H9 (cell line): ENCODE data around the gene C12orf56. TPM values are rescaled to one million over a fixed set of nuclear protein-coding genes. Genes with fewer than 3 reads are reported as not detected.

Experiments
- DNase-seq: peaks from one replicate; pipeline ENCODE4 v3.0.0-alpha.2; 2017
- H2AFZ ChIP-seq: one replicate; pipeline ENCODE4 v1.6.1; 2013; ENCODE audit warnings: mild to moderate bottlenecking, low read length, control low read depth, moderate library complexity
- H2AK5ac ChIP-seq: 2 replicates; pipeline ENCODE4 v1.6.1; 2013; ENCODE audit warnings: low read length, control low read depth, mixed read lengths; ENCODE audit not compliant: insufficient read length
- H2BK120ac ChIP-seq: one replicate; pipeline ENCODE4 v1.6.1; 2013; ENCODE audit warnings: low read depth, mild to moderate bottlenecking, low read length, control low read depth, inconsistent platforms; ENCODE audit not compliant: poor library complexity, severe bottlenecking
- H2BK12ac ChIP-seq: 2 replicates; pipeline ENCODE4 v1.6.1; 2013; ENCODE audit warnings: low read length, control low read depth, mixed read lengths, low read depth; ENCODE audit not compliant: insufficient read length
- H2BK15ac ChIP-seq: 2 replicates; pipeline ENCODE4 v1.6.1; 2013; ENCODE audit warnings: low read depth, low read length, control low read depth
- H2BK20ac ChIP-seq: one replicate; pipeline ENCODE4 v1.6.1; 2013; ENCODE audit warnings: low read depth, mild to moderate bottlenecking, low read length, control low read depth, inconsistent platforms; ENCODE audit not compliant: poor library complexity, severe bottlenecking
- H2BK5ac ChIP-seq: 2 replicates; pipeline ENCODE4 v1.6.1; 2013; ENCODE audit warnings: low read length, control low read depth, mixed read lengths; ENCODE audit not compliant: insufficient read length
- H3K14ac ChIP-seq: 2 replicates; pipeline ENCODE4 v1.6.1; 2013; ENCODE audit warnings: low read length, control low read depth; ENCODE audit not compliant: insufficient read depth
- H3K18ac ChIP-seq: 2 replicates; pipeline ENCODE4 v1.6.1; 2013; ENCODE audit warnings: low read depth, mild to moderate bottlenecking, mixed read lengths, low read length, control low read depth; ENCODE audit not compliant: insufficient read length
- H3K23ac ChIP-seq: 2 replicates; pipeline ENCODE4 v1.6.1; 2013; ENCODE audit warnings: low read length, control low read depth, mixed read lengths, low read depth; ENCODE audit not compliant: insufficient read length
- H3K23me2 ChIP-seq: 2 replicates; pipeline ENCODE4 v1.6.1; 2013; ENCODE audit warnings: low read depth, mild to moderate bottlenecking, mixed read lengths, low read length, control low read depth; ENCODE audit not compliant: insufficient read length, poor library complexity, severe bottlenecking
- H3K27ac ChIP-seq: 2 replicates; pipeline ENCODE4 v1.5.1; 2013; ENCODE audit warnings: low read length, control low read depth, mixed read lengths, low read depth; ENCODE audit not compliant: insufficient read length
- H3K27me3 ChIP-seq: 2 replicates; pipeline ENCODE4 v1.6.1; 2013; ENCODE audit warnings: low read length, control low read depth, inconsistent platforms; ENCODE audit not compliant: insufficient read depth
- H3K4ac ChIP-seq: 2 replicates; pipeline ENCODE4 v1.6.1; 2013; ENCODE audit warnings: low read depth, mild to moderate bottlenecking, control low read depth, inconsistent platforms, low read length, moderate library complexity
- H3K4me1 ChIP-seq: 2 replicates; pipeline ENCODE4 v1.6.1; 2013; ENCODE audit warnings: low read length, control low read depth, inconsistent platforms; ENCODE audit not compliant: insufficient read depth
- H3K4me2 ChIP-seq: 2 replicates; pipeline ENCODE4 v1.6.1; 2013; ENCODE audit warnings: low read length, control low read depth, mixed read lengths; ENCODE audit not compliant: insufficient read length, insufficient read depth
- H3K56ac ChIP-seq: 2 replicates; pipeline ENCODE4 v1.6.1; 2013; ENCODE audit warnings: low read depth, mild to moderate bottlenecking, mixed read lengths, low read length, control low read depth; ENCODE audit not compliant: insufficient read length
- H3K79me1 ChIP-seq: 2 replicates; pipeline ENCODE4 v1.6.1; 2013; ENCODE audit warnings: low read depth, mild to moderate bottlenecking, moderate library complexity, low read length, control low read depth, inconsistent platforms; ENCODE audit not compliant: insufficient read depth, poor library complexity, severe bottlenecking
- H3K79me2 ChIP-seq: 2 replicates; pipeline ENCODE4 v1.6.1; 2013; ENCODE audit warnings: low read length, control low read depth, inconsistent platforms; ENCODE audit not compliant: insufficient read depth
- H3K9ac ChIP-seq: 2 replicates; pipeline ENCODE4 v1.6.1; 2013; ENCODE audit warnings: low read length, control low read depth, mixed read lengths; ENCODE audit not compliant: insufficient read length; ENCODE audit errors: extremely low read depth
- H3K9me3 ChIP-seq: one replicate; pipeline ENCODE4 v1.6.1; 2013; ENCODE audit warnings: low read depth, low read length, inconsistent platforms; ENCODE audit not compliant: control insufficient read depth
- H3T11ph ChIP-seq: one replicate; pipeline ENCODE4 v1.6.1; 2013; ENCODE audit warnings: mild to moderate bottlenecking, low read length, control low read depth, inconsistent platforms
- H4K20me1 ChIP-seq: one replicate; pipeline ENCODE4 v1.6.1; 2013; ENCODE audit not compliant: control insufficient read depth, insufficient read length, insufficient read depth
- H4K5ac ChIP-seq: 2 replicates; pipeline ENCODE4 v1.6.1; 2013; ENCODE audit warnings: low read depth, mild to moderate bottlenecking, mixed read lengths, low read length, control low read depth; ENCODE audit not compliant: insufficient read length
- H4K8ac ChIP-seq: replicated peaks from 2 replicates; pipeline ENCODE4 v1.6.1; 2013; ENCODE audit warnings: low read length, control low read depth, mixed read lengths, low read depth; ENCODE audit not compliant: insufficient read length
- H4K91ac ChIP-seq: 2 replicates; pipeline ENCODE4 v1.6.1; 2013; ENCODE audit warnings: low read depth, mild to moderate bottlenecking, moderate library complexity, mixed read lengths, low read length, control low read depth; ENCODE audit not compliant: insufficient read length
- H3K27ac Mint-ChIP-seq, 3 experiments: 2 replicates in 2 of 3; 3 replicates in 1 of 3; pipeline ENCODE4 v1.8.0; 2020 to 2021; ENCODE audit warnings: mixed read lengths in 3 of 3, mild to moderate bottlenecking in 1 of 3, moderate library complexity in 1 of 3
- H3K27me3 Mint-ChIP-seq: 2 replicates; pipeline ENCODE4 v1.8.0; 2021; ENCODE audit warnings: low read depth, mild to moderate bottlenecking, moderate library complexity, mixed read lengths
- H3K36me3 Mint-ChIP-seq, 3 experiments: 2 replicates in 2 of 3; 3 replicates in 1 of 3; pipeline ENCODE4 v1.8.0; 2020 to 2021; ENCODE audit warnings: low read depth in 3 of 3, mixed read lengths in 3 of 3; ENCODE audit not compliant: insufficient read depth in 1 of 3
- H3K4me1 Mint-ChIP-seq, 2 experiments: 2 replicates each; pipeline ENCODE4 v1.8.0; 2020; ENCODE audit warnings: mixed read lengths in 2 of 2
- H3K4me3 Mint-ChIP-seq, 2 experiments: 2 replicates in 1 of 2; 3 replicates in 1 of 2; pipeline ENCODE4 v1.8.0; 2020 to 2021; ENCODE audit warnings: mild to moderate bottlenecking in 2 of 2, mixed read lengths in 2 of 2, moderate library complexity in 1 of 2
- H3K9me3 Mint-ChIP-seq, 2 experiments: 2 replicates in 1 of 2; 3 replicates in 1 of 2; pipeline ENCODE4 v1.8.0; 2020; ENCODE audit warnings: mild to moderate bottlenecking in 2 of 2, mixed read lengths in 2 of 2, moderate library complexity in 1 of 2
- WGBS: extraction: QIAGEN DNeasy Blood & Tissue Kit; methylation state at CpG from one replicate; pipeline ENCODE4 v1.1.7; 2013; ENCODE audit warnings: missing lambda C conversion rate, low lambda C conversion rate, mixed read lengths; ENCODE audit not compliant: insufficient read length; ENCODE audit errors: extremely low coverage; 5-methylcytosine and 5-hydroxymethylcytosine counted together
- total RNA-seq: library from RNA; stranded (reverse); gene quantifications from 2 replicates; pipeline ENCODE4 v1.2.1, GENCODE V29; 2021
- TF ChIP-seq, protein P1 (sequence below): fragments of 200-600 bp; sonication (generic); conservative IDR thresholded peaks from 3 replicates; pipeline ENCODE4 v1.8.0; 2021; ENCODE audit warnings: antibody characterized with exemption, mild to moderate bottlenecking

C12orf56 gene
- total RNA-seq, 1 experiment from 2014 or later: 2.2 TPM

GRCh38 chr12:64407342-64408223, 17.0 kb upstream of the C12orf56 start:
- Mint-ChIP-seq H3K27me3 (no peaks in the 10 kb centered on the region), H3K27ac (0 out of 7 replicates have a peak overlapping the region, but pooled peaks of 1 of the 3 experiments have one; percentile 0), H3K9me3 (0 out of 5 replicates have a peak, but pooled peaks cover 0 to 2% of the 10 kb centered on the region in 2 experiments), H3K4me3 (no peak overlapping the region; a peak in 1 of 5 replicates), H3K4me1 (peaks cover 8 to 24% of the 10 kb centered on the region in 2 experiments), H3K36me3 (peaks cover 20 to 31% (median 27%) of the 10 kb centered on the region in 3 experiments; a peak in 6 of 7 replicates)
- Histone ChIP-seq H3K4me1 (no peaks in the 10 kb centered on the region), H2BK12ac (no peak overlapping the region), H3K4me2 (no peak overlapping the region), H2BK120ac (no peak overlapping the region), H3K27me3 (no peaks in the 10 kb centered on the region), H3K79me1 (peaks cover 7% of the 10 kb centered on the region), H2BK5ac (no peak overlapping the region), H3K9ac (no peak overlapping the region), H4K91ac (no peak overlapping the region), H3K4ac (no peak overlapping the region), H3K79me2 (peaks cover 21% of the 10 kb centered on the region; the same call in 1 of the 2 replicates), H2AK5ac (no peak overlapping the region), H4K5ac (no peak overlapping the region), H4K8ac (no peak overlapping the region), H4K20me1 (no peaks in the 10 kb centered on the region), H3K18ac (no peak overlapping the region), H2BK20ac (no peak overlapping the region), H3K9me3 (no peaks in the 10 kb centered on the region), H3K56ac (no peak overlapping the region), H3K23ac (no peak overlapping the region), H3K23me2 (peaks cover 3% of the 10 kb centered on the region), H3K14ac (no peak overlapping the region), H2AFZ (no peak overlapping the region), H3K27ac (no peak overlapping the region), H3T11ph (no peak overlapping the region), H2BK15ac (no peak overlapping the region)
- DNase-seq: no peak
- WGBS: no CpG with 5 or more reads among the region's 9 CpGs
- TF ChIP-seq, protein P1, sequence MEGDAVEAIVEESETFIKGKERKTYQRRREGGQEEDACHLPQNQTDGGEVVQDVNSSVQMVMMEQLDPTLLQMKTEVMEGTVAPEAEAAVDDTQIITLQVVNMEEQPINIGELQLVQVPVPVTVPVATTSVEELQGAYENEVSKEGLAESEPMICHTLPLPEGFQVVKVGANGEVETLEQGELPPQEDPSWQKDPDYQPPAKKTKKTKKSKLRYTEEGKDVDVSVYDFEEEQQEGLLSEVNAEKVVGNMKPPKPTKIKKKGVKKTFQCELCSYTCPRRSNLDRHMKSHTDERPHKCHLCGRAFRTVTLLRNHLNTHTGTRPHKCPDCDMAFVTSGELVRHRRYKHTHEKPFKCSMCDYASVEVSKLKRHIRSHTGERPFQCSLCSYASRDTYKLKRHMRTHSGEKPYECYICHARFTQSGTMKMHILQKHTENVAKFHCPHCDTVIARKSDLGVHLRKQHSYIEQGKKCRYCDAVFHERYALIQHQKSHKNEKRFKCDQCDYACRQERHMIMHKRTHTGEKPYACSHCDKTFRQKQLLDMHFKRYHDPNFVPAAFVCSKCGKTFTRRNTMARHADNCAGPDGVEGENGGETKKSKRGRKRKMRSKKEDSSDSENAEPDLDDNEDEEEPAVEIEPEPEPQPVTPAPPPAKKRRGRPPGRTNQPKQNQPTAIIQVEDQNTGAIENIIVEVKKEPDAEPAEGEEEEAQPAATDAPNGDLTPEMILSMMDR: no peak
